HUDEP-2 (cell line): ENCODE data around the gene MCM3.

ENCODE experiments used
- DNase-seq, 76 experiments: peaks; one replicate each; lab custom pipeline; 2025; ENCODE audit not compliant: unreplicated experiment in 76 of 76; lab: John Stamatoyannopoulos, UW

The MCM3 gene

GRCh38 chr6:52284460-52285176 lies at the start of gene MCM3:
Gene MCM3 (minus strand): TSS chr6:52284742. CDS start chr6:52284674, 68 bp downstream.
- peak in 75 of 76 experiments; percentile 84 to 100 (median 99) for DNase-seq

GRCh38 chr6:52333840-52334200 lies 49.3 kb upstream of the MCM3 start:
- peak in 4 of 76 experiments; percentile 23 to 44 (median 32) for DNase-seq

- DNase-seq = no peak
These were observed 47.4 kb upstream of the MCM3 start for GRCh38 chr6:52331793-52332457.

- DNase-seq = peak in 21 of 76 experiments; percentile 4 to 49 (median 27)
These were observed 45.9 kb upstream of the MCM3 start for GRCh38 chr6:52330470-52330869.

- no peak for DNase-seq
These were observed 44.2 kb upstream of the MCM3 start for GRCh38 chr6:52328729-52329128.

- peak in 1 of 76 experiments; percentile 23 for DNase-seq
These were observed 43.7 kb upstream of the MCM3 start for GRCh38 chr6:52328303-52328662.

- DNase-seq = no peak
These were observed 42.2 kb upstream of the MCM3 start for GRCh38 chr6:52326540-52327364.

GRCh38 chr6:52325695-52326471 lies 41.3 kb upstream of the MCM3 start:
- no peak for DNase-seq

GRCh38 chr6:52324189-52324588 lies 39.6 kb upstream of the MCM3 start:
- no peak for DNase-seq

GRCh38 chr6:52317841-52318581 lies 33.5 kb upstream of the MCM3 start:
- DNase-seq = no peak

GRCh38 chr6:52317211-52317610 lies 32.7 kb upstream of the MCM3 start:
- no peak for DNase-seq

GRCh38 chr6:52314752-52315151 lies 30.2 kb upstream of the MCM3 start:
- no peak for DNase-seq

GRCh38 chr6:52312461-52312860 lies 27.9 kb upstream of the MCM3 start:
- DNase-seq = no peak

- DNase-seq = no peak
These were observed 26.4 kb upstream of the MCM3 start for GRCh38 chr6:52310932-52311331.

GRCh38 chr6:52307900-52308372 lies 23.4 kb upstream of the MCM3 start:
- DNase-seq = no peak

GRCh38 chr6:52306972-52307870 lies 22.7 kb upstream of the MCM3 start:
- no peak for DNase-seq

GRCh38 chr6:52305948-52306767 lies 21.6 kb upstream of the MCM3 start:
- DNase-seq = no peak

GRCh38 chr6:52305411-52305810 lies 20.9 kb upstream of the MCM3 start:
- DNase-seq = no peak
